Measurements from ENCODE around the gene MYO5B.
"Not testable (repeated sequence)": the region's sequence is repeated elsewhere in the genome, so short reads cannot be mapped to it uniquely, and the experiment has no call there.

The MYO5B gene

GRCh38 chr18:50194631-50195532, at the start of gene MYO5B:
Gene MYO5B, minus strand, starts transcription at chr18:50195147. Its CDS starts 354 bp downstream, at chr18:50194793.
- DNase-seq = no peak

- DNase-seq = not testable (repeated sequence)
Measured at GRCh38 chr18:50241768-50242167, 46.8 kb upstream of the MYO5B start.

GRCh38 chr18:50240080-50240563, 45.2 kb upstream of the MYO5B start:
- no peak for DNase-seq

GRCh38 chr18:50232419-50232818, 37.5 kb upstream of the MYO5B start:
- DNase-seq = no peak

GRCh38 chr18:50231621-50232020, 36.7 kb upstream of the MYO5B start:
- DNase-seq = peak; percentile 30

GRCh38 chr18:50220249-50220648, 25.3 kb upstream of the MYO5B start:
- DNase-seq = not testable (repeated sequence)

GRCh38 chr18:50218432-50219197, 23.7 kb upstream of the MYO5B start:
- no peak for DNase-seq

GRCh38 chr18:50209311-50209710, 14.4 kb upstream of the MYO5B start:
- no peak for DNase-seq

GRCh38 chr18:50207722-50208121, 12.8 kb upstream of the MYO5B start:
- DNase-seq = no peak

- peak; percentile 23 for DNase-seq
Measured at GRCh38 chr18:50203801-50204604, 9.1 kb upstream of the MYO5B start.

GRCh38 chr18:50201476-50202018, 6.6 kb upstream of the MYO5B start:
- no peak for DNase-seq

- no peak for DNase-seq
Measured at GRCh38 chr18:50199921-50200320, 5.0 kb upstream of the MYO5B start.

GRCh38 chr18:50199346-50199855, 4.5 kb upstream of the MYO5B start:
- DNase-seq = no peak

- no peak for DNase-seq
Measured at GRCh38 chr18:50196261-50196660, 1.3 kb upstream of the MYO5B start.

GRCh38 chr18:50195689-50196088, 742 bp upstream of the MYO5B start:
- no peak for DNase-seq

- no peak for DNase-seq
Measured at GRCh38 chr18:50193796-50194630, 934 bp downstream of the MYO5B start.

- no peak for DNase-seq
Measured at GRCh38 chr18:50192995-50193795, 1.8 kb downstream of the MYO5B start.

GRCh38 chr18:50190926-50191325, 4.0 kb downstream of the MYO5B start:
- no peak for DNase-seq

- DNase-seq = peak; percentile 36
Measured at GRCh38 chr18:50190236-50190635, 4.7 kb downstream of the MYO5B start.

GRCh38 chr18:50189160-50189559, 5.8 kb downstream of the MYO5B start:
- no peak for DNase-seq

GRCh38 chr18:50188652-50189051, 6.3 kb downstream of the MYO5B start:
- DNase-seq = no peak

All from HCEC 1CT (cell line).